Measurements from ENCODE around the gene TYK2.
A peak's percentile ranks its signal among the peaks of the same experiment; 100 is the strongest.

TYK2 gene

GRCh38 chr19:10305139-10305806, 75.1 kb downstream of the TYK2 start:
- DNase-seq: peak in 1 of 2 experiments; percentile 18

Measured in activated T-cell treated with anti-CD3 and anti-CD28 coated beads, Interleukin-2, amount 50 U/mL, for 48 hours (primary cell).